ENCODE results near the gene LRR1. TPM values are rescaled to one million over a fixed set of nuclear protein-coding genes. Genes with fewer than 3 reads are reported as not detected.

Gene LRR1, protein sequence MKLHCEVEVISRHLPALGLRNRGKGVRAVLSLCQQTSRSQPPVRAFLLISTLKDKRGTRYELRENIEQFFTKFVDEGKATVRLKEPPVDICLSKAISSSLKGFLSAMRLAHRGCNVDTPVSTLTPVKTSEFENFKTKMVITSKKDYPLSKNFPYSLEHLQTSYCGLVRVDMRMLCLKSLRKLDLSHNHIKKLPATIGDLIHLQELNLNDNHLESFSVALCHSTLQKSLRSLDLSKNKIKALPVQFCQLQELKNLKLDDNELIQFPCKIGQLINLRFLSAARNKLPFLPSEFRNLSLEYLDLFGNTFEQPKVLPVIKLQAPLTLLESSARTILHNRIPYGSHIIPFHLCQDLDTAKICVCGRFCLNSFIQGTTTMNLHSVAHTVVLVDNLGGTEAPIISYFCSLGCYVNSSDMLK
- 28.8 and 38.5 TPM in 2 replicates for total RNA-seq

DNA sequence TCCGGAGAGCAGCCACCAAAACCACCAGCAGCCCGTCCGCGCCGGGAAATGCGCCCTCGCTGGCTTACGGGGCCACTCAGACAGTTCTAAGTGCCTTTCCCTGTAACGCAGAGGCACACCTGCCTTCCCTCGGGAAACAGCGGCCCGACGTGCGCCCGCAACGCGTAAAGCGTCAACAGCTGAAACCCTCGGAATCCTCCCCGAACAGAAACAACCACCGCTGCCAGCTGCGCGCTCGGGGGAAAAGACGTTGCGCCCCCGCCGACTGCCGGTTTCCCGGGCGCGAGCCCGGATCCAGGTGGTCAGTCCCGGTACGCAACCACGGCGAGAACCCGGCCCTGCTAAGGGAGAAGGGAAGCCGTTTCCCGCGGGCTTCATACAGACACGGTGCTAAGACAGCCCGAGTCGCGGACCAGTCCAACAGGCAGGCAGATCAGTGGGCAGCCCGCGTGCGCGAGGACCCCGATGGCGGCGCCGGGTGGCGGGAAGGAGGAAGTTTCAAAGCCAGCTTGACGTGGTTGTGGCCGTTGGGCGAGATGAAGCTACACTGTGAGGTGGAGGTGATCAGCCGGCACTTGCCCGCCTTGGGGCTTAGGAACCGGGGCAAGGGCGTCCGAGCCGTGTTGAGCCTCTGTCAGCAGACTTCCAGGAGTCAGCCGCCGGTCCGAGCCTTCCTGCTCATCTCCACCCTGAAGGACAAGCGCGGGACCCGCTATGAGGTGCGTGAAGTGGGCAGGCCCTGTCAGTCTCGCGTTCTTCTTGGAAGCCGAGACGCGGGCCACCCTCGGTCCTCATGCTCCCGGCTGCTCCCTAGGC is at the start of gene LRR1:
LRR1 (plus strand) TSS at position 456 of the 816 bp plus-strand sequence; CDS start at position 537, 81 bp downstream.

DNA sequence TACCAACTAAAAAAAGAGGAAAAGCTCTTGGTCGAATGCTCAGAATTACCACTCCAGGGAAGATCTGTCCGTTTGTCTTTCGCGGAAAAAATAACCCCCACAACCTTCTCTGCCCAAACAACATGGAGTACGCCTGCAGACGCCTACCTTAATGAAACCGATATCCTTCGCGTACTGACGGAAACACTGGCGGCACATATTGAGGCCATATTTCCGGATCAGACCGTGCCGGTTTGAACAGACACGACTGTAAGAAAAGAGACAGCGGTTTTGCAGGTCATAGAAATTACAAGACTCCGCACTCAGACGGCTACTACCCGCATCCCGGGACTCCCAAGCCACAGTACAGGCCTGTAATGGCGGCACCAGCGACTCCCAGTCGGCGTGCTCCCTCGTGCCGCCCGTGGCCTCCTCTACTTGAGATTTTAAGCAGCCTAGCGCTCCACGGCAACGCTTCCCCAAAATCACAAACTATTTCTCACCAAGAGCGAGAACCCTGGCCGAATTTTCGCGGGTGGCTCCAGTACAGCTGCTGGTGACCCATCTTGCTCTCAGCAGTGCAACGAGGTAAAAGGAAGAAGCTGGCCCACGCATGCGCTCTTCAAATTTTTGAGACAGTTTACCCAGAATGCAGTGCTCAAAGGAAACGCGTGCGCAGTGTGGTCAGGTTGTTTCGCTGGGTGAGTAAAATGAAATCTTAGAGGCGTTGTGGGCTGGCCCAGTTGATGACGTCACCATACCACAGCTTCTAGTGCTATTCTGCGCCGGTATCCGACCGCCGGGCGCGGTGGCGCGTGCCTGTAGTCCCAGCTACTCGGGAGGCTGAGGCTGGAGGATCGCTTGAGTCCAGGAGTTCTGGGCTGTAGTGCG is 12.7 kb upstream of the LRR1 start, which contains the start of gene RPS29:
RPS29 (minus strand) TSS at position 578 of the 870 bp plus-strand sequence; CDS start at position 544, 34 bp downstream.

DNA sequence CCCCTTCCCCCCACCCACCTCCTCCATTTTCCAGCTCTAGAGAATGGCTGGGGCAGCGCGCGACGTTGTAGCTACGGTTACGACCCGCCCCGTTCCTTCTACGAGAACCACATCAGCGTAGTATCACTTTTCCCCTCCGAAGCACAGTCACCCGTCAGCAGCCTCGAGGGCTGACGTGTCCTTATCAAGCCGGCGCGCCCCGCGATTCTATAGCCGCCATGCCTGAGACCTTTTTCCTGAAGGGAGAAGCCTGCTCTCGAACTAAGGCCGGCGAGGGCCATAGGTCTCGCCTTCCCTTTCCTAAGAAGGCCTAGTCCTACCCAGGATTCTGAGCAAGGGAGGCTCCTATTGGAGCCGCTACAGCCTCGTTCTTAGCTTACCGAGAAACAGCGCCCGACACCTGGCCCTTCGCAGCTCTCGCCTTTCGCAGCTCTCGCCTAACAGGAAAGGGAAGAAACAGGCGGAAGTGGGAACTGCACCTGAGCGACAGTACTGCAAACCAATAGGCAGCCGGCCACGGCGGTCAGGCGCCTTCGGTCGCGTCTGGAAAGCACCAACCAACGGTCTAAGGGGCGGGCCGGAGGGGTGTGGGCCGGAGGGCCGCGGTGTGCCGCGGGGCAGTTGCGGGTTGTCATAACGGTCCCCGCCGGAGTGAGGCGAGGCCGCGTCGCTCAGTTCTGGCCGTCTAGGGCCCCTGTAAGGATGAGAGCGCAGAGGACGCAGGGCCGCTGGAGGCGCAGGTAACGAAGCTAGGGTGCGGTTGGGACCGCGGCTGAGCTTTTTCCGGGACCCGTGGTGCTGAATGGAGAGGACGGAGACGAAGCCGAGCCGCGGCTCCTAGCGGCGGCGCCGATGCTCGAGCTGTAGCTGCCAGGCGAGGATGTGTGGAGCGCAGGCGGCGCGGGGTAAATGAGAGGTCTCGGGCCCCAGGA is 21.7 kb downstream of the LRR1 start, which contains the start of the genes MGAT2 and RPL36AL:
MGAT2 (plus strand) TSS at position 618 of the 932 bp plus-strand sequence. CDS start 470 bp downstream, outside the sequence.
RPL36AL (minus strand) TSS at position 445 of the 932 bp plus-strand sequence. CDS start 1,522 bp downstream, outside the sequence.

GRCh38 chr14:49634547-49635334 is 36.0 kb downstream of the LRR1 start, which contains the start of gene DNAAF2:
Gene DNAAF2, minus strand, starts transcription at chr14:49635244. Its CDS starts 95 bp downstream, at chr14:49635149.

Other genes with a start within 250 kb of the LRR1 start
- 3,960 and 5,089 TPM in 2 replicates for gene RPS29, start 12.6 kb upstream of the LRR1 start, total RNA-seq
- gene RPL36AL, start 21.7 kb downstream of the LRR1 start, total RNA-seq, result 206 and 211 TPM in 2 replicates
- 65.0 and 70.8 TPM in 2 replicates for gene MGAT2, start 21.9 kb downstream of the LRR1 start, total RNA-seq
- gene DNAAF2, start 36.3 kb downstream of the LRR1 start, total RNA-seq, result 8.2 and 10.1 TPM in 2 replicates
- gene POLE2, start 89.3 kb downstream of the LRR1 start, total RNA-seq, result 24.4 and 25.4 TPM in 2 replicates
- 0.30 and 1.2 TPM in 2 replicates for gene KLHDC1, start 94.2 kb downstream of the LRR1 start, total RNA-seq
- gene KLHDC2, start 169.2 kb downstream of the LRR1 start, total RNA-seq, result 40.6 and 48.3 TPM in 2 replicates

All from bronchus fibroblast of lung (primary cell).